Panc1 (cell line): ENCODE data around the gene FRMPD4. TPM values are rescaled to one million over a fixed set of nuclear protein-coding genes. Genes with fewer than 3 reads are reported as not detected.

Experiments used
- ATAC-seq: fragments of 200-7000 bp; cut with Tn5 transposase; 2 replicates; pipeline ENCODE4 v1.9.1; 2020; ENCODE audit warnings: mild to moderate bottlenecking, moderate library complexity
- BruUV-seq: library from RNA; stranded (reverse); fragments of 400-500 nt; replicated peaks from 2 replicates; lab custom pipeline; 2021; lab: Mats Ljungman, UMichigan
- CTCF ChIA-PET: fragments of 300-600 bp; sonication (Branson Sonifier 250); formaldehyde crosslinking; loops from one replicate; lab custom pipeline; 2022; ENCODE audit warnings: antibody characterized with exemption; lab: Charles Lee
- POLR2A ChIA-PET: fragments of 300-600 bp; sonication (Branson Sonifier 250); formaldehyde crosslinking; loops from one replicate; lab custom pipeline; 2022; ENCODE audit warnings: antibody characterized with exemption; lab: Charles Lee
- DNase-seq: peaks from one replicate; pipeline ENCODE4 v3.0.0-alpha.2; 2010; ENCODE audit warnings: low read depth, low spot score
- H3K27ac ChIP-seq: 2 replicates; pipeline ENCODE4 v1.5.1; 2011; ENCODE audit warnings: mild to moderate bottlenecking, low read length, inconsistent platforms
- H3K27me3 ChIP-seq: fragments of 200-500 bp; sonication (Bioruptor generic); 2 replicates; pipeline ENCODE4 v1.6.0; 2014; ENCODE audit warnings: low read length, inconsistent platforms; ENCODE audit not compliant: control insufficient read depth, insufficient read depth
- H3K36me3 ChIP-seq: fragments of 200-500 bp; sonication (Bioruptor generic); 2 replicates; pipeline ENCODE4 v1.5.1; 2014; ENCODE audit warnings: inconsistent platforms, mild to moderate bottlenecking, low read length, moderate library complexity; ENCODE audit not compliant: control insufficient read depth, insufficient read depth
- H3K4me1 ChIP-seq: 2 replicates; pipeline ENCODE4 v1.5.1; 2011; ENCODE audit warnings: inconsistent platforms, mild to moderate bottlenecking, low read length, moderate library complexity; ENCODE audit not compliant: control insufficient read depth, insufficient read depth
- H3K4me3 ChIP-seq, 2 experiments: 2 replicates each; pipeline ENCODE4 v1.5.1; 2011 to 2012; ENCODE audit warnings: low read depth in 2 of 2, low read length in 2 of 2, mild to moderate bottlenecking in 2 of 2, inconsistent platforms in 1 of 2, moderate library complexity in 1 of 2
- H3K9me3 ChIP-seq: fragments of 200-500 bp; sonication (Bioruptor generic); 2 replicates; pipeline ENCODE4 v1.5.1; 2014; ENCODE audit warnings: low read depth, mild to moderate bottlenecking, inconsistent platforms, low read length, moderate library complexity; ENCODE audit not compliant: control insufficient read depth, insufficient read depth
- POLR2AphosphoS5 ChIP-seq: IDR thresholded peaks from 2 replicates; pipeline ENCODE4 v1.6.1; 2012; ENCODE audit warnings: mild to moderate bottlenecking, low read depth, low read length, moderate library complexity
- SIN3A ChIP-seq: IDR thresholded peaks from 2 replicates; pipeline ENCODE4 v1.6.1; 2012; ENCODE audit warnings: low read depth, mild to moderate bottlenecking, low read length, moderate library complexity, borderline replicate concordance; ENCODE audit not compliant: insufficient read depth
- TCF7L2 ChIP-seq: IDR thresholded peaks from 2 replicates; pipeline ENCODE4 v1.6.1; 2011; ENCODE audit warnings: mild to moderate bottlenecking, low read depth, low read length, inconsistent platforms
- in situ Hi-C: cut with HindIII; loops from 2 replicates; pipeline ENCODE4 v1.10.0; 2016; ENCODE audit warnings: low sequenced_read_pairs, low pct_unique_long_range_greater_than_20kb
- intact Hi-C: fragments of 100-400 bp; cut with micrococcal nuclease; formaldehyde crosslinking; loops from one replicate; pipeline ENCODE4 v1.10.0; 2022; ENCODE audit not compliant: unreplicated experiment
- total RNA-seq: library from RNA; stranded (reverse); gene quantifications from one replicate; pipeline ENCODE4 v1.2.1, GENCODE V29; 2021; ENCODE audit not compliant: unreplicated experiment
- TF ChIP-seq, protein P1 (sequence below), 2 experiments: IDR thresholded peaks; 2 replicates each; pipeline ENCODE4 v1.6.1; 2011 to 2012; ENCODE audit warnings: low read depth in 2 of 2, control low read depth in 1 of 2, low read length in 1 of 2, mild to moderate bottlenecking in 1 of 2, moderate library complexity in 1 of 2; ENCODE audit not compliant: insufficient read depth in 1 of 2
- TF ChIP-seq, protein P2 (sequence below): fragments of 450-650 bp; IDR thresholded peaks from 2 replicates; pipeline ENCODE4 v1.5.1; 2017; ENCODE audit warnings: mild to moderate bottlenecking

FRMPD4 gene
- total RNA-seq, 1 experiment from 2014 or later: not detected

DNA sequence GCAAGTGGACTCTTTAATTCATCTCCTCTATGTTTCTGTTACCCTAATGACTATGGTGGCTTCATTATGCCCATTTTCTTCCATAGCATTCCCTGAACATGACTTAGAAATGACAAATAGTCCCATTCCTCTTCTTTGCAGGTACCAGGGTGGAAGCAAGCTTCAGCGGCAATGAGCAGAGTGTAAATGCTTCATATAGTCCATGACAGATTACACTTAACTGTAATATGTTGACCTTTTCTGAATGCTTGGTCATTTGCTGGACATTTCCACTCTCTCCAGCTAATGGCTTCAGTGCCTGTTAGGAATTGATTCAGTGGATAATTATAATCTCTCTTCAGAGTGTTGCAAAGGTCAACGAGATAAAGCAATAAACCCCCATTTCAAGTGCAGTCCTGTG lies 523.2 kb downstream of the FRMPD4 start:
- ATAC-seq: no peak
- ChIA-PET CTCF (no interaction called here), POLR2A (no interaction called here)
- H3K27ac ChIP-seq: no peak overlapping the region
- no TSS peak for BruUV-seq
- in situ Hi-C loops: no loop called here
- H3K27me3 ChIP-seq: no peaks in the 10 kb centered on the region
- H3K9me3 ChIP-seq: no peaks in the 10 kb centered on the region
- TF ChIP-seq POLR2AphosphoS5 (no peak), TCF7L2 (no peak), SIN3A (no peak)
- TF ChIP-seq, protein P1, sequence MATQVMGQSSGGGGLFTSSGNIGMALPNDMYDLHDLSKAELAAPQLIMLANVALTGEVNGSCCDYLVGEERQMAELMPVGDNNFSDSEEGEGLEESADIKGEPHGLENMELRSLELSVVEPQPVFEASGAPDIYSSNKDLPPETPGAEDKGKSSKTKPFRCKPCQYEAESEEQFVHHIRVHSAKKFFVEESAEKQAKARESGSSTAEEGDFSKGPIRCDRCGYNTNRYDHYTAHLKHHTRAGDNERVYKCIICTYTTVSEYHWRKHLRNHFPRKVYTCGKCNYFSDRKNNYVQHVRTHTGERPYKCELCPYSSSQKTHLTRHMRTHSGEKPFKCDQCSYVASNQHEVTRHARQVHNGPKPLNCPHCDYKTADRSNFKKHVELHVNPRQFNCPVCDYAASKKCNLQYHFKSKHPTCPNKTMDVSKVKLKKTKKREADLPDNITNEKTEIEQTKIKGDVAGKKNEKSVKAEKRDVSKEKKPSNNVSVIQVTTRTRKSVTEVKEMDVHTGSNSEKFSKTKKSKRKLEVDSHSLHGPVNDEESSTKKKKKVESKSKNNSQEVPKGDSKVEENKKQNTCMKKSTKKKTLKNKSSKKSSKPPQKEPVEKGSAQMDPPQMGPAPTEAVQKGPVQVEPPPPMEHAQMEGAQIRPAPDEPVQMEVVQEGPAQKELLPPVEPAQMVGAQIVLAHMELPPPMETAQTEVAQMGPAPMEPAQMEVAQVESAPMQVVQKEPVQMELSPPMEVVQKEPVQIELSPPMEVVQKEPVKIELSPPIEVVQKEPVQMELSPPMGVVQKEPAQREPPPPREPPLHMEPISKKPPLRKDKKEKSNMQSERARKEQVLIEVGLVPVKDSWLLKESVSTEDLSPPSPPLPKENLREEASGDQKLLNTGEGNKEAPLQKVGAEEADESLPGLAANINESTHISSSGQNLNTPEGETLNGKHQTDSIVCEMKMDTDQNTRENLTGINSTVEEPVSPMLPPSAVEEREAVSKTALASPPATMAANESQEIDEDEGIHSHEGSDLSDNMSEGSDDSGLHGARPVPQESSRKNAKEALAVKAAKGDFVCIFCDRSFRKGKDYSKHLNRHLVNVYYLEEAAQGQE (IDR thresholded peaks at IDR 0.05; ENCODE audit: insufficient read depth in 1 of 2, low read depth in 2 of 2, low read length in 1 of 2): no peak
- TF ChIP-seq, protein P2, sequence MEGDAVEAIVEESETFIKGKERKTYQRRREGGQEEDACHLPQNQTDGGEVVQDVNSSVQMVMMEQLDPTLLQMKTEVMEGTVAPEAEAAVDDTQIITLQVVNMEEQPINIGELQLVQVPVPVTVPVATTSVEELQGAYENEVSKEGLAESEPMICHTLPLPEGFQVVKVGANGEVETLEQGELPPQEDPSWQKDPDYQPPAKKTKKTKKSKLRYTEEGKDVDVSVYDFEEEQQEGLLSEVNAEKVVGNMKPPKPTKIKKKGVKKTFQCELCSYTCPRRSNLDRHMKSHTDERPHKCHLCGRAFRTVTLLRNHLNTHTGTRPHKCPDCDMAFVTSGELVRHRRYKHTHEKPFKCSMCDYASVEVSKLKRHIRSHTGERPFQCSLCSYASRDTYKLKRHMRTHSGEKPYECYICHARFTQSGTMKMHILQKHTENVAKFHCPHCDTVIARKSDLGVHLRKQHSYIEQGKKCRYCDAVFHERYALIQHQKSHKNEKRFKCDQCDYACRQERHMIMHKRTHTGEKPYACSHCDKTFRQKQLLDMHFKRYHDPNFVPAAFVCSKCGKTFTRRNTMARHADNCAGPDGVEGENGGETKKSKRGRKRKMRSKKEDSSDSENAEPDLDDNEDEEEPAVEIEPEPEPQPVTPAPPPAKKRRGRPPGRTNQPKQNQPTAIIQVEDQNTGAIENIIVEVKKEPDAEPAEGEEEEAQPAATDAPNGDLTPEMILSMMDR: no peak
- no peak overlapping the region for H3K4me3 ChIP-seq
- intact Hi-C loops: no loop called here
- no peaks in the 10 kb centered on the region for H3K4me1 ChIP-seq
- no peaks in the 10 kb centered on the region for H3K36me3 ChIP-seq
- no peak for DNase-seq

DNA sequence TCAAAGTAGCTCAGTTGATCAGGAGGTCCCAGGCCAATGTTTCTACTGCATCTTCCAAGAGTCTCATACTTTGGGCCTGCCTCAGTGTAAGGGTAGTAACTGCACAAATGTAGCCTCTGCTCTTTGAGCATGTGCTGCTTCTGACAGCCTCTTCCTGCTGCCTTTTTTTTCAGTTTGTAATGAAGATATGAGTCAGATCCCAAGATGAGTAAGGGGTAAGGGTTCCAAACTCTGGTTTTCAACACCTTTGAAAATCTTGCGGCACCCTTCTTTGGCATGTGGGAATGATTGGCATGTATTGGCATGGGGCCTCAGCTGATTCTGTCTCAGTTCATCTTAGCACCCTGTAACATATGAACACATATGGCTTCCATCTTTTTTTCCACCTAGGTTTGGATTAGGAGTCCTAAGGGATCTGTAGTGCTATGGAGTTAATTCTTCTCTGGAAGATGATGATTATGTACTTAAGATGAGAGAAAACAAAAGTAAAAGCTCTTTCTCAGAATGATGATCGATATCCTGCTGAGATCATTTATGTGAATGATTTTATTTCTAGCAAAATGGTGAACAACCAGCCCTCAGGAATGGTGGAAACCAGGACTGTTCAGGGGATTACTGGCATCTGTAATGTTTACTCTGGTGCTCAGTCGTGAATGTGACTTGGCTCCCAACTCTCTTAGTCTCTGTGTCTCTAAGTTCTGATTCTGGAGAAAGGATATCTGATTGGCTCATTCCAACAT lies 534.3 kb downstream of the FRMPD4 start:
- Histone ChIP-seq H3K36me3 (no peaks in the 10 kb centered on the region), H3K4me1 (no peaks in the 10 kb centered on the region), H3K27ac (no peak overlapping the region), H3K4me3 (no peak overlapping the region), H3K9me3 (no peaks in the 10 kb centered on the region), H3K27me3 (no peaks in the 10 kb centered on the region)
- DNase-seq: no peak
- ATAC-seq: no peak
- intact Hi-C loops: no loop called here
- TF ChIP-seq, protein P2: no peak
- TF ChIP-seq TCF7L2: no peak
- TF ChIP-seq SIN3A: no peak
- no peak for TF ChIP-seq POLR2AphosphoS5
- TF ChIP-seq, protein P1 (IDR thresholded peaks at IDR 0.05; ENCODE audit: insufficient read depth in 1 of 2, low read depth in 2 of 2, low read length in 1 of 2): no peak
- POLR2A ChIA-PET: no interaction called here
- in situ Hi-C loops: no loop called here
- BruUV-seq: no TSS peak
- CTCF ChIA-PET: no interaction called here
